GM20431 (cell line): ENCODE data around the gene ZFP1.
"Not testable (repeated sequence)": the region's sequence is repeated elsewhere in the genome, so short reads cannot be mapped to it uniquely, and the experiment has no call there.

Source experiments
- in situ Hi-C: fragments of 300-500 bp; cut with MseI, MboI; formaldehyde crosslinking; loops from one replicate; pipeline ENCODE4 v1.15.0; 2020; ENCODE audit warnings: low sequenced_read_pairs; ENCODE audit not compliant: unreplicated experiment

ZFP1 gene

GRCh38 chr16:75111961-75112733 is 36.2 kb upstream of the ZFP1 start:
- in situ Hi-C loops, result no loop called here

DNA sequence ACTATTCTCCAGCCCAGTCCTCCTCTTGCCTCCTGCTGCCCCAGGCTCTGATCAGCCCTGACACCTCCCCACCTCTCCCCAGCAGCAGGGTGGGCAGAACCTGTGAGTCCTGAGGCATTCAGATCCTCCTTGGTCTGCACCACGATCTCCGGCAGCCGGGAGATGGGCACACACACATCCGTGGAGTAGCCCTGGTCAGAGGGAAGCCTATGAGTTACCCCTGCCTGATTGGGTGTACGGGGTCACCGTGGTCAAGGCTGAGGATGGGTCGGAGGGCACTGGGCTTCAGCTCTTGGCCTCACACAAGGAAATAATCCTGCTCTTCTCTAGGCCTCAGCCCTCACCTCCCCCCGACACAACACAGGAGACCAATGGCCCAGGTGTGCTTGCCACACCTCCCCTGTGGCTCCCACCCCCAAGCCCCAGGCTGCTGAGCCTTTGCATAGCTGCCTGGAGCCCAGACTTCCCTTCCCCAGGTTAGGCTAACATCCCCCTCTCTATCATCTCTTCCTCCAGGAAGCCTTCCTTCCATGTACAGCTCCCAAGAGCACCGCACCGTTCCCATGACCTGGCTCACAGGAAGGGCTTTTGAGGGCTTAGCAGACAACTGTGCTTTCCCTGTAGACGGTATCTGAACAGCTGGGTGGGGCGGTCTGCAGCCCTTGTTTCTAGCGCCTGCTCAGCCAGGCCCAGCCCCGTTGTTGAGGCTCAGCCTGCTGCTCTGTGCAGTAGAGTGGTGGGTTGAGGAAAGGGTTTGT is 35.4 kb upstream of the ZFP1 start:
- in situ Hi-C loops, result no loop called here

GRCh38 chr16:75113541-75114121 is 34.7 kb upstream of the ZFP1 start:
- in situ Hi-C loops, result no loop called here

- in situ Hi-C loops, result no loop called here
These were observed 34.0 kb upstream of the ZFP1 start for GRCh38 chr16:75114179-75114945.

DNA sequence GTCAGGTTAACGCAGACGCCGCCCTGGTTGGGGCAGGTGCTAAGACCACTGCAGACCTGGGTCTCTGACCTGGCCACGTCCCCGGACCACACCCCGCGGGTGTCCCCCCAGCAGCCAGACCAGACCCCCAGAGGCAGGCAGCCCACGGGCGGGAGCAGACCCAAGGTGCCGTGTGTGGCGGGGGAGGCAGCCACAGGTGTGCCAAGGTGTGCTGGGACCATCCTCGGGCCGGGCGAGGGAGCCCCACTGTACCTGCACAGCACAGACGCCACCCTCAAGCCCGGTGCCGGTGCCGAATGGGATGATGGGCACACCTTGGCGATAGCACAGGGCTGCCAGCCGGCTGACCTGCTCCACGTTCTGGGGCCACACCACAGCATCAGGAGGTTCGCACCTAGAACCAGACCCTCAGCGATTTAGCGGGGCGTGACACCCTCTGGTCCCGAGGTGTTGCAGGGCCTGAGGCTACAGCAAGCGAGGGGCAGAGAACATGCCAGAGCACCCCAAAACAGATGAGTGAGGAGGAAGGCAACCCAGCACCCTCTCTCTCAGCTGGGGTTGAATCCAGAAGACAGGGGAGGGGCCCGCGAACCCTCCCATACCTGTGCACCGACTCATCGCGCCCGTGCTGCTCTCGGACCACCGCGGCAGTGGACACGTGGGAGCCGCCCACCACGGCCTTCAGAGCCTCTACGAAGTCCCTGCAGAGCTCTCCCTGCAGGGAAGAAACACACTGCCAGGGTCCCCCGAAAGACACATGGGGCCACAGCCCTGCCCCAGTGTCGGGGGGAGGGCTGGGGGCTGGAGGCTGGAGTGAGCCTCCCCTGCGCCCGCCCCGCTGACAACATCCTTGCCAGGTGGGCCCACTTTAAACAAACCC is 33.1 kb upstream of the ZFP1 start:
- in situ Hi-C loops, result no loop called here

GRCh38 chr16:75116081-75116910 is 32.0 kb upstream of the ZFP1 start, which contains the start of gene LDHD:
Gene LDHD, minus strand, starts transcription at chr16:75116780. Its CDS starts 60 bp downstream, at chr16:75116720.
- in situ Hi-C loops, result no loop called here

- in situ Hi-C loops, result no loop called here
These were observed 31.4 kb upstream of the ZFP1 start for GRCh38 chr16:75116911-75117245.

- in situ Hi-C loops, result no loop called here
These were observed 29.3 kb upstream of the ZFP1 start for GRCh38 chr16:75118943-75119539.

DNA sequence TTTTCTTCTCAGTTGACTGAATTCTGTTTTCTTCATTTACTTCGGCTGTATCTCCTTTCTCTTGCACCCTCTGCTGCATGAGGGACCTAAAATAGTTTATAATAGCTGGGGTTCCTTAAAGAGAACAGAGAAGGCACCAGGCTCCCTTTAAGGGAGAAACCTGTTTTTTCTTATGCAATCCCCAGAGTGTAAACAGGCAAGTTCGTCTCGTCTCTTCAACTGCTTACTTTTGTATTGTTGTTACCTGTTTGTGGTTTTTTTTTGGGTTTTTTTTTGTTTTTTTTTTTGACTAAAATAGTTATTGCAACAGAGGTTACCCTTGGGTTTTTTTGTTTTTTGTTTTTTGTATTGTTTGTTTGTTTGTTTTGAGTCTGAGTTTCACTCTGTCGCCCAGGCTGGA is 28.1 kb upstream of the ZFP1 start:
- in situ Hi-C loops, result no loop called here

GRCh38 chr16:75121949-75122568 is 26.3 kb upstream of the ZFP1 start:
- in situ Hi-C loops, result no loop called here

DNA sequence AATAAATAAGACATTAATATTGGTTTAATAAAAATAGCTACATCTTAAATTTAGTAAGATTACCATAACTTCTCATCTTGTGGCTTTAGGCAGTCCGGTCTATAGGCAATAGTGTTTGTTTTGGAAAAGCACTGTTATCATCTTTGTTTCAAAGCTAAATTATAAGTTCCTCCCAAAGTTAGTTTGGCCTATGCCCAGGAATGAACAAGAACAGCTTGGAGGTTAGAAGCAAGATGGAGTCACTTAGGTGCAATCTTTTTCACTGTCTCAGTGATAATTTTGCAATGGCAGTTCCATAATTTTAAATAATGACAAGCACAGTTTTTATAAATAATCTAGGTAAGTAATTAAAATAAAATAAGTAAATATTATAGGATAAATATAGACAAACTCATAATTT is 25.7 kb upstream of the ZFP1 start:
- in situ Hi-C loops, result no loop called here

DNA sequence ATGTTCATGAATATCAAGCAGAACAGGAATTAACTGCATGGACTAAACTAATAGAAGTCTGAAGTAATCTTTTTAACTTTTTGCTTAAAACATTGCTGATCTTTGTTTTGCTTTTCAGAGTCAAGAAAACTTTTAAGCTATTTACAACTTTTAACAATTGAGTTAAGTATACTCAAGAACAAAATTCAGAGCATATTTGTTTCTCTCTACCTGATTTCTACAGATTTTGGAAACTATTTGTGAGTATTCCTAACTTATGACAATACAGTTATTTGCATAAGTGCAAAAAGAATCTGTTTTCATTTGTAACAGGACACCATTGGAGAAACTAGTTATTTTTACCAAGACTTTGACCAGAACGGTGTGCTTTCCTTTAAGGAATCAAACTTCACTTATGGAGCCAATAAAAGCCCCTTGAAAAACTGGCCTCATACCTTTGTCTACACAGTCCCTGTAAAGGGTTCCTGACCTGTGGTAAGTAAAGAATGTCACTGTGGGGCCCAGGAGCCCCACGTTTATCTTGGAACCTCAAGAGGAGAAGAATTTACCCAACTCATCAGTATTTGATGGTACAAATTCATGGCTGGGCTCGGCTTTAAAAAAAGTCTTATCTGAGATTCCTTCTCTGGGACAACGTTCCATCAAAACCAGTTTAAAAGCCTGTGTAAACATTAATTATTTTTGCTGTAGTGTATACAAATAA is 20.5 kb upstream of the ZFP1 start:
- in situ Hi-C loops, result no loop called here

DNA sequence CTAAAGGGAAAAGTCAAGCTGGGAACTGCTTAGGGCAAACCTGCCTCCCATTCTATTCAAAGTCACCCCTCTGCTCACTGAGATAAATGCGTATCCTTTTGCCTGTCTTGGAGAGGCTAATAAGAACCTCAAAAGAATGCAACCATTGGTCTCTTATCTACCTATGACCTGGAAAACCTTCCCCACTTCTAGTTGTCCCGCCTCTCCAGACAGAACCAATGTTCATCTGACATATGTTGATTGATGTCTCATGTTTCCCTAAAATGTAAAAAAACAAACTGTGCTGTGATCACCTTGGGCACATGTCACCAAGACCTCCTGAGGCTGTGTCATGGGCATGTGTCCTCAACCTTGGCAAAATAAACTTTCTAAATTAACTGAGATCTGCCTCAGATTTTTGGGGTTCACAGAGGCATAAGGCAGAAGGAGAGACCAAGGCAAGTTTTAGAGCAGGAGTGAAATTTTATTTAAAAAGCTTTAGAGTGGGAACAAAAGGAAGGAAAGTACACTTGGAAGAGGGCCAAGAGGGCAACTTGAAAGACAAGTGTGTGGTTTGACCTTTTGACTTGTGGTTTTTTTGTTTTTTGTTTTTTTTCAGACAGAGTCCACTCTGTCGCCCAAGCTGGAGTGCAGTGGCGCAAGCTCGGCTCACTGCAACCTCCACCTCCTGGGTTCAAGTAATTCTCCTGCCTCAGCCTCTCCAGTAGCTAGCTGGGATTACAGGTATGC is 18.7 kb upstream of the ZFP1 start:
- in situ Hi-C loops, result not testable (repeated sequence)

DNA sequence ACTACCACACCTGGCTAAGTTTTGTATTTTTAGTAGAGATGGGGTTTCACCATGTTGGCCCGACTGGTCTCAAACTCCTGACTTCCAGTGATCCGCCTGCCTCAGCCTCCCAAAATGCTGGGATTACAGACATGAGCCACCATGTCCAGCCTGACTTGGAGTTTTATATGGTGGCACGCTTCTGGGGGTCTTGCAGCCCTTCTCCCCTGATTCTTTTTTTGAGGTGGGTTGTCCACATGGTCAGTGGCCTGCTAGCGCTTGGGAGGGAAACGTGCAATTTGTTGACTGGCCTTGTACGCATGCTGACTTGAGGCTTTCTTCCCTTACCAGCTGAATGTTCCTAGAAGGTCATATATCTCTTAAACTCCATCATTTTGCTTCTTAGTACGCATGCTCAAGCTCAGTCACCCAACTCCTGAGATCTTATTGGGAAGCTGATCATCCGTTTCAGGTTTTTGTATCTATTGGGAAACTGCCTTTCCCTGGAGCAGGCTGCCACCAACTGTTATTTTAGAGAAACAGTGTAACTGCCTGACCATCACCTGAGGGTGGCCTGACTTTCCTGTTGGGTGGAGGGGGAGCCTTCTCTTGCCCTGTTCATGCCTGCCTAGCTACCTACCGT is 18.1 kb upstream of the ZFP1 start:
- in situ Hi-C loops, result no loop called here

DNA sequence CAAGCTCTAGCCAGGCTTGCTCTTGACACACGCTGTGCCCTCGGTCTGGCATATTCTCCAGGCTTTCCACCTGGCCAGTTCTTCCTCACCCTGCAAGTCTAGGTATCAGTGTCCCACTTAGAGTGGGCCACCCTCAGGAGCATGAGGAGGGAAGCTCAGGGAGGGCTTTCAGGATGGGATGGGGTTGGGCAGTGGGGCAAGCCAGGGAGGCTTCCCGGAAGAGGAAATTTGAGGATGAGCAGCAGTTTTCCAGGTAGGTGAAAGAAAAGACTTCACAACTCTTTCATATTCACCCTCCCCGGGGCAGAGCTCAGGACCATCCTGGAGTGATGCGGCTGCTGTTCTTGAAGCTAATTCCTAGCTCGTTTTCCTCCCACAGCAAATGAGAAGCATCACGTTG is 17.2 kb upstream of the ZFP1 start:
- in situ Hi-C loops, result no loop called here

- in situ Hi-C loops, result no loop called here
These were observed 10.1 kb upstream of the ZFP1 start for GRCh38 chr16:75138233-75138632.
